Stomach smooth muscle (tissue), 2 donors: Measurements from ENCODE around the gene RNASE7.
A peak's percentile ranks its signal among the peaks of the same experiment; 100 is the strongest.
"Not testable (repeated sequence)": the region's sequence is repeated elsewhere in the genome, so short reads cannot be mapped to it uniquely, and the experiment has no call there.

ENCODE experiments used
- H3K27ac ChIP-seq: one replicate; pipeline ENCODE4 v1.7.0; 2013; ENCODE audit warnings: mild to moderate bottlenecking, low read length, inconsistent platforms
- H3K27me3 ChIP-seq, 2 donors: one replicate each; pipeline ENCODE4 v1.7.0; 2013; ENCODE audit warnings: low read length in 2 of 2; ENCODE audit not compliant: insufficient read depth in 2 of 2, control insufficient read depth in 1 of 2
- H3K36me3 ChIP-seq, 2 donors: one replicate each; pipeline ENCODE4 v1.7.0; 2013; ENCODE audit warnings: low read length in 2 of 2; ENCODE audit not compliant: control insufficient read depth in 2 of 2, insufficient read depth in 2 of 2
- H3K4me1 ChIP-seq: one replicate; pipeline ENCODE4 v1.7.0; 2013; ENCODE audit warnings: low read length; ENCODE audit not compliant: control insufficient read depth, insufficient read depth
- H3K4me3 ChIP-seq, 2 donors: one replicate each; pipeline ENCODE4 v1.7.0; 2013; ENCODE audit warnings: low read length in 2 of 2
- H3K9ac ChIP-seq, 2 donors: one replicate each; pipeline ENCODE4 v1.7.0; 2013; ENCODE audit warnings: low read length in 2 of 2, mild to moderate bottlenecking in 1 of 2
- H3K9me3 ChIP-seq, 2 donors: one replicate each; pipeline ENCODE4 v1.7.0; 2013; ENCODE audit warnings: low read length in 2 of 2; ENCODE audit not compliant: control insufficient read depth in 2 of 2
- donor health status: healthy.
- donor health status: Pancreatic carcinoma.

RNASE7 gene

DNA sequence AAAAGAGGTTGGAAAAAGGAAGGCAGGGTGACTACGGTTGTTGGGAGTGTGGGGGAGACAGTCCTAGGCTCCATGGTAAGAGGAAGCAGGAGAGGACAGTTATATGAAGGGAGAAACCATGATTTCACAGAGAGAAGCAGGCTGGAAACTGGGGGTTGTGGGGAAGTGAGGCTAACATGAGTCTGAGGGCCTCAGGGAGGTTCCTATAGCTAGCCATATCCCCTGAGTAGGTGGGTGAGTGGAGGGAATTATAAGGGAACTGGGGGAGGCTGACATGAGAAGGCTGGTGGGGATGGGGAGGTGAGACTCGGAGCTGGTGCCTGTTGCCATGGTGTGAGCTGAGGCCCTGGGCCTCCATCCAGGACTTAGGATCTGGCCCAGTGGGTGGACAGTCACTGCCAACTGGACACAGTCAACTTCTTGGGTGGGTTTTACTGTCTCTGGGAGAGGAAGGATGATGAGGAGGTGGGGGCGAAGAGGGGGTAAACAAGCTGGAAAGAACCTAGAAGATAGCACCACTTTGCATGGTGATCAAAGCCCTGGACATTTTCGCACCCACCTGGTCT lies 8.9 kb upstream of the RNASE7 start:
- no peak overlapping the region for H3K9ac ChIP-seq
- H3K4me1 ChIP-seq, result peaks cover 7% of the 10 kb centered on the region
- H3K36me3 ChIP-seq, result no peaks in the 10 kb centered on the region
- no peaks in the 10 kb centered on the region for H3K27me3 ChIP-seq
- H3K4me3 ChIP-seq, result no peak overlapping the region
- no peaks in the 10 kb centered on the region for H3K9me3 ChIP-seq
- H3K27ac ChIP-seq, result no peak overlapping the region

DNA sequence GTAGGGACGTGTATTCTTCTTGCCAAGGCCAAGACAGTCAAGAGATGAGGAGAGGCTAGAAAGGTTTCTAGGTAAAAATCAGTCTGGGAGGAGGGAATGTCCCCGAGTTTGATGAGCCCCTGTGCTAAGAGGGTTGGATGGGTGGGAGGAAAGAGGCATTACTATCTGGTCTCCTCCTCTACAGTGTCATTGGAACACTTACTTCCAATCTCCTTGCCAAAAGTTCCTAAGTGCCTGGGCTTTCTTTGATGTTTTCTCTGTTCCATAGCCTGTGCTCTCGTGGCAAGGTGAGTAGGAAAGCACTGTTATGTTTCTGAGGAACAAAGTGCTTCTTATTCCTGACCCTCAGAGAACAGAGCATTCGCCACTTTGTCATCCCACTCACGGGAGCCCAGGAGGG lies 7.5 kb upstream of the RNASE7 start, which contains the start of gene RNASE13:
RNASE13 (minus strand) TSS at position 101 of the 400 bp plus-strand sequence. CDS start 519 bp downstream, outside the sequence.
- H3K9me3 ChIP-seq, result no peaks in the 10 kb centered on the region
- H3K9ac ChIP-seq, result no peak within 1 kb of the TSS
- peaks cover 22% of the 10 kb centered on the region for H3K4me1 ChIP-seq
- H3K36me3 ChIP-seq, result no peaks in the 10 kb centered on the region
- no peaks in the 10 kb centered on the region for H3K27me3 ChIP-seq
- H3K27ac ChIP-seq, result no peak within 1 kb of the TSS
- H3K4me3 ChIP-seq, result no peak within 1 kb of the TSS

DNA sequence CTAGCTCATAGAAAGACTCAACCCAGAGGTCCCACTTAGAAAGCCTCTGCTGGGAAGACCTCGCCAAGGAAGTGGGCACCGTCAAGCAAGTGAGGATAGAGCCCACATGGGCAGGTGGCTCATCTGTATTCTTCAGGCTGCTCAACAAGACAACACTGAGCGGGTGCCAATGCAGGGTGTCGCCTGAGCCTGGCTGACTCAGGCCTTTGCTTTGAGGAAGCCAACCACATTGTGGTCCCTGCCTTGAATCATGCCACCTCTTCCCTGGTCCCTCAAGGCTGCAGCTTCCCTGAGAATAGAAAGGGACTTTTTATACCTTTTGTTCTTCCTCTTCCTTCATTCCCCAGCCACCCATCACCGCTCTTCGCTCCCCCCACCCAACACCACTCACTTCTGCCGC lies 5.4 kb upstream of the RNASE7 start:
- no peak overlapping the region for H3K4me3 ChIP-seq
- H3K9ac ChIP-seq, result no peak overlapping the region
- H3K27ac ChIP-seq, result no peak overlapping the region

DNA sequence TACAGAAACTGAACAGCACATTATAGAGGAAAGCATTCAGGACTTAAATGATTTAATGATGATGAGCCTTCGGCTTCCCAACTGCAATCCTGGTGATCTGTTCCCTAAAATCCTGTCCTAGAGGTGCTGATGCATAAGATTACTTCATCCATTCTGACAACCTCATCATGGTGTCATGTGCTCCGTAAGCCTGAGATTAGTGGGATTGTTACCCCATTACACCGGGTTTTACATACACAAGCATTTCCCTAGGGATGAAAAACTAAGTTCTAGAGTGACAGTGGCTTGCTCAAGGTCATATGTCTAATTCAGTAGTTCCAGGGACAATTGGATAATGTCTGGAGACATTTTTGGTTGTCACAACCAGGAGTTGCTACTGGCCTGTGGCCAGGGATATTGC lies 5.0 kb upstream of the RNASE7 start:
- Histone ChIP-seq H3K9ac (no peak overlapping the region), H3K36me3 (no peaks in the 10 kb centered on the region), H3K4me3 (no peak overlapping the region), H3K27me3 (no peaks in the 10 kb centered on the region), H3K27ac (no peak overlapping the region), H3K4me1 (peaks cover 25% of the 10 kb centered on the region), H3K9me3 (no peaks in the 10 kb centered on the region)

More for the DNA sequence above, 5.4 kb upstream of the RNASE7 start:
- Histone ChIP-seq H3K27me3 (no peaks in the 10 kb centered on the region), H3K36me3 (no peaks in the 10 kb centered on the region), H3K4me1 (peaks cover 25% of the 10 kb centered on the region), H3K9me3 (no peaks in the 10 kb centered on the region)

DNA sequence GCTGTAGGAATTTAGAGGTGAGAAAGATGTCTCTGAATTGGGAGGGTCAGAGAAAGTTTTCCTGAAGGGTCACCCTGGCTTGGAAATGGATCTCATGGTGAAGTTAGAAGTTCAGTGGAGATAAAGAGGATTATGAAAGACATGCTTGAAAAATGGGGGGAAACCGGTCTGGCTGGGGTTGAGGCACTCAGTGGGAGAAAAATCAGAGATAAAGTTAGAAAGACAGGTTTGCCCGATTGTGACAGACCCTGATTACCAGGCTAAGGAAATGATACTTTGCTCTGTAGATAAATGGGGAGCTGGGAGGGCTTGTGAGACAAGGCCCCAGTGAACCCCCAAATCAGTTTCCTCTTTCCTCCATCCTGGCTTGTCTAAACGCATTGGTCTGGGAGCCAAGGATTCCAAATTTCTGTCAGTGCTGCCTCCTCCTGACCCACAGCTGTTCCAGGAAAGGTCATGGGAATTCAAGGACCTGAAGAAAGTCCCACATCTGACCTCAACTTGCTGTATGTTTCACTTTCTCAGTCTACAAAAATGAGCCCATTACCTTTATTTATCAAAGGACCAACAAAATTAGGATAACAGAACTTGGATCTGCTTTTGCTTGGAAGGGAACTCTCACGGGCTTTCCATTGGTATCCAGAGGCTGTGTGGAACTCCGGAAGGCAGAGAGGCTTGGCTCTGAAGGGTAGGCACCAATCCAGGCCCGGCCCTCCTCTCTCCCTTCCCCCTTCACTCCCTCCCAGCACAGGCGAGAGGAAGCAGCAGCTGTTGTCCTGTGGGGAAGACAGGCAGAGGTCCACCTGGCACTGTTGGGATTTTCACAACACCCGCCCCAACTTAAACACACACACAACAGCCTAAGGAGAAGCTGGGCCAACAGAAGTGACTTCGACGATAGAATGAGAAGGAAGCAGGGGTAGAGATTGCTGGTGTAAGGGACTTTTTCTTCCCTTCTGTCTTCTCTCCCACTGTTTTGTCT lies 3.4 kb upstream of the RNASE7 start:
- Histone ChIP-seq H3K27ac (peak overlapping the region; percentile 81), H3K9ac (peak overlapping the region; percentile 12 to 47), H3K4me3 (peak overlapping the region; percentile 29 to 57), H3K4me1 (peaks cover 20% of the 10 kb centered on the region), H3K27me3 (no peaks in the 10 kb centered on the region), H3K36me3 (no peaks in the 10 kb centered on the region), H3K9me3 (no peaks in the 10 kb centered on the region)

DNA sequence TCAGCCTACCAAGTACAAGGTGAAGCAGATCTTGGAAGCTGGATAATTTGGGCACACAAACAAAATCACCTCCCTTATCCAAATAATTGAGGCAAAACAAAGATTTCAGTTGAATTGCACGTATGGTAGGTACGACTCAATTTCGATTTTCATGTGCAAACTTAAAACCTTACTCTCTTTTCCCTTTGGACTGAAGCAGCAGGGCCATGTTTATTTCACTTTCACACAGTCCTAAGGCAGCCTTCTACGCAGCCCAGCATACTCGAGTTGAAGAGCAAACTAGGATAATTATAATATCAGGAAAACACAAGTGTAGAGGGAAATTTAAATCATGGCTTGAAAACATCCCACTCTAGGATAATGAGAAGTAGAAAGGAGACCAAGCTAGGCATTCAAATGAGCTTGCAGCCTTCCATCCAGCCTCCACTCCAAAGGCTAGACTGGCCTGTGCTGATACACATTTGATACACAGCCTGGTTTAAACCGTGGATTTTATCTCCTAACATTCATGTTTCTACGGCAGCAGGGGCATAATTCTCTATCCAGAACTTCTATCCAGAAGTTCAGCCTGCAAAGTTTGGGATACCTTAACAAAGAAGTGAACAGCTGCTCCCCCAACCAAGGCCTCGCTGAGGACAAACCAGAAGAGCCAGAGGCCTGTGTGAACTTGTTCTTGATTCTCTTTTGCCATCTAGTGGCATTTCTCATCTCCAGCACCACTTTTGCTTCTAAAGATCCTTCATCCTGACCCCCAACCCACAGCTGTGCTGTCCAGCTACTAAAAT lies 2.4 kb upstream of the RNASE7 start:
- H3K27ac ChIP-seq, result peak overlapping the region; percentile 81
- peaks cover 20% of the 10 kb centered on the region for H3K4me1 ChIP-seq
- H3K36me3 ChIP-seq, result no peaks in the 10 kb centered on the region
- peak overlapping the region; percentile 29 to 57 for H3K4me3 ChIP-seq
- H3K9ac ChIP-seq, result peak overlapping the region; percentile 12 to 51
- no peaks in the 10 kb centered on the region for H3K9me3 ChIP-seq
- peaks cover 0 to 3% of the 10 kb centered on the region in 2 donors for H3K27me3 ChIP-seq

DNA sequence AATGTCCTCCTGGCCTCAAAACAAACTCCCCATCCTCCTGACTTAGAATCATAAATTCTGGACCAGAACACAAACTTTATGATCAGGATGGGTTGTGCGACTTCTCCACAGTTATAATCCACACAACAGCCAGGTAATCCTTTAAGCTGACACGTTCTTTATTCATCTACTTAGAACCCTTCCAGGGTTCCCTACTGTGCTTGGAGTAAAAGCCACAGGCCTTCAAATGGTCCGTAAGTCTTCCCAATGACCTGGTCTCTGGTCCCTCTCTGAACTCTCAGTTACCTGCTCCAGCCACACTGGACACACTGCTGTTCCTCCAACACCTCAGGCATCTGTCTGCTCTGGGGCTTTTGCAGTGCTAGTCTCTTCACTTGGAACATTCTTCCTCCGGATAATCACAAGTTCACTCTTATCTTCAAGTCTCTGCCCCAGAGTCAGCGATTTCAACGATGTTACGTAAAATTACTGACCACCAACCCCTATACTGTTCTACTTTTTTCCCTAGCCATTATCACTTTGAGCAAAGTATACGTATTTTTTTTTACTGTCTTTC lies 1.7 kb upstream of the RNASE7 start:
- H3K36me3 ChIP-seq, result no peaks in the 10 kb centered on the region
- H3K9ac ChIP-seq, result no peak overlapping the region
- no peak overlapping the region for H3K27ac ChIP-seq
- H3K4me1 ChIP-seq, result peaks cover 20% of the 10 kb centered on the region
- H3K9me3 ChIP-seq, result no peaks in the 10 kb centered on the region
- H3K27me3 ChIP-seq, result peaks cover 0 to 3% of the 10 kb centered on the region in 2 donors
- H3K4me3 ChIP-seq, result no peak overlapping the region

DNA sequence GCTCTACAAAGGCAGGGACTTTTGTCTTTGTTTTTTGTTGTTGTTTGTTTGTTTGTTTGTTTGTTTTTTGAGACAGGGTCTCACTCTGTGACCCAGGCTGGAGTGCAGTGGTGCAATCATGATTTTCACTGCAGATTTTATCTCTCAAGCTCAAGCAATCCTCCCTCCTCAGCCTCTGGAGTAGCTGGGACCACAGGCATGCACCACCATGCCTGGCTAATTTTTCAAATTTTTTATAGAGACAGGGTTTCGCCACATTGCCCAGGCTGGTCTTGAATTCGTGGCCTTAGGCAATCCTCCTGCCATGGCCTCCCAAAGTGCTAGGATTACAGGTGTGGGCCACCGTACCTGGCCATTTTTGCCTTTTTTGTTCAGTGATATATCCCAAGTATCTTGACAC lies 1.2 kb upstream of the RNASE7 start:
- not testable (repeated sequence) for H3K27ac ChIP-seq, H3K9me3 ChIP-seq, H3K4me3 ChIP-seq, H3K36me3 ChIP-seq, H3K27me3 ChIP-seq, H3K9ac ChIP-seq
- peaks cover 20% of the 10 kb centered on the region for H3K4me1 ChIP-seq

DNA sequence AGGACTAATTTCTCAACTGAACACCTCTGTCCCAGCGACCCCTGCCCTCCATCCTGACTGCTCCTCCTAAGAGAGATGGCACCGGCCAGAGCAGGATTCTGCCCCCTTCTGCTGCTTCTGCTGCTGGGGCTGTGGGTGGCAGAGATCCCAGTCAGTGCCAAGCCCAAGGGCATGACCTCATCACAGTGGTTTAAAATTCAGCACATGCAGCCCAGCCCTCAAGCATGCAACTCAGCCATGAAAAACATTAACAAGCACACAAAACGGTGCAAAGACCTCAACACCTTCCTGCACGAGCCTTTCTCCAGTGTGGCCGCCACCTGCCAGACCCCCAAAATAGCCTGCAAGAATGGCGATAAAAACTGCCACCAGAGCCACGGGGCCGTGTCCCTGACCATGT lies 756 bp downstream of the RNASE7 start:
- Histone ChIP-seq H3K4me3 (no peak overlapping the region), H3K27ac (no peak overlapping the region)

DNA sequence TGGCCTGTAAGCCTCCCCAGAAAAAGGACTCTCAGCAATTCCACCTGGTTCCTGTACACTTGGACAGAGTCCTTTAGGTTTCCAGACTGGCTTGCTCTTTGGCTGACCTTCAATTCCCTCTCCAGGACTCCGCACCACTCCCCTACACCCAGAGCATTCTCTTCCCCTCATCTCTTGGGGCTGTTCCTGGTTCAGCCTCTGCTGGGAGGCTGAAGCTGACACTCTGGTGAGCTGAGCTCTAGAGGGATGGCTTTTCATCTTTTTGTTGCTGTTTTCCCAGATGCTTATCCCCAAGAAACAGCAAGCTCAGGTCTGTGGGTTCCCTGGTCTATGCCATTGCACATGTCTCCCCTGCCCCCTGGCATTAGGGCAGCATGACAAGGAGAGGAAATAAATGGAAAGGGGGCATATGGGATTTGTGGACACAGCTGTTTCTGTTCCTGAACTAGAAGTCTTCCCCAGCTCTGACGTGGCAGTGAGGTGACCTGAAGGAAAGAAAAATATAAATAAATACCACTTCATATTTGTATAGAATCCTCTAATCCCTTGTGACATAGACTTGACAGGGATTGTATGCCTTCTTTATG lies 1.3 kb downstream of the RNASE7 start:
- no peak overlapping the region for H3K9ac ChIP-seq
- H3K9me3 ChIP-seq, result no peaks in the 10 kb centered on the region
- no peak overlapping the region for H3K27ac ChIP-seq
- no peaks in the 10 kb centered on the region for H3K36me3 ChIP-seq
- no peak overlapping the region for H3K4me3 ChIP-seq
- peaks cover 0 to 3% of the 10 kb centered on the region in 2 donors for H3K27me3 ChIP-seq
- H3K4me1 ChIP-seq, result peaks cover 15% of the 10 kb centered on the region

More for the DNA sequence above, 756 bp downstream of the RNASE7 start:
- Histone ChIP-seq H3K9me3 (no peaks in the 10 kb centered on the region), H3K27me3 (peaks cover 0 to 3% of the 10 kb centered on the region in 2 donors), H3K36me3 (no peaks in the 10 kb centered on the region), H3K9ac (no peak overlapping the region), H3K4me1 (peaks cover 18% of the 10 kb centered on the region)
